A673 (cell line): ENCODE results near the gene PACS1. TPM values are rescaled to one million over a fixed set of nuclear protein-coding genes. Genes with fewer than 3 reads are reported as not detected.

Experiments
- BruUV-seq: library from RNA; stranded (reverse); fragments of 400-500 nt; replicated peaks from 2 replicates; lab custom pipeline; 2021; lab: Mats Ljungman, UMichigan
- CTCF ChIA-PET: fragments of 300-600 bp; sonication (Branson Sonifier 250); formaldehyde crosslinking; loops from one replicate; lab custom pipeline; 2022; ENCODE audit warnings: antibody characterized with exemption; lab: Charles Lee
- POLR2A ChIA-PET: fragments of 300-600 bp; sonication (Branson Sonifier 250); formaldehyde crosslinking; loops from one replicate; lab custom pipeline; 2022; ENCODE audit warnings: antibody characterized with exemption; ENCODE audit not compliant: low non-redundant PET; lab: Charles Lee
- DNase-seq: peaks from one replicate; pipeline ENCODE4 v3.0.0-alpha.2; 2015; ENCODE audit warnings: low spot score
- H3K27ac ChIP-seq: fragments of 200-600 bp; sonication (generic); 2 replicates; pipeline ENCODE4 v1.5.1; 2016; ENCODE audit warnings: mixed run types, low read depth, mild to moderate bottlenecking, mixed read lengths, antibody characterized with exemption, low read length; ENCODE audit not compliant: poor library complexity, severe bottlenecking
- H3K27me3 ChIP-seq: fragments of 200-600 bp; sonication (generic); replicated peaks from 2 replicates; pipeline ENCODE4 v1.6.1; 2017; ENCODE audit warnings: mixed run types, low read depth, mild to moderate bottlenecking, mixed read lengths, antibody characterized with exemption, low read length; ENCODE audit not compliant: insufficient read depth, poor library complexity
- H3K36me3 ChIP-seq: fragments of 200-600 bp; sonication (generic); 2 replicates; pipeline ENCODE4 v1.6.1; 2016; ENCODE audit warnings: mixed run types, mild to moderate bottlenecking, mixed read lengths, antibody characterized with exemption, low read length; ENCODE audit not compliant: insufficient read depth, poor library complexity, severe bottlenecking
- H3K4me1 ChIP-seq: fragments of 200-600 bp; sonication (generic); 2 replicates; pipeline ENCODE4 v1.6.1; 2017; ENCODE audit warnings: mixed run types, mild to moderate bottlenecking, mixed read lengths, antibody characterized with exemption, low read length; ENCODE audit not compliant: insufficient read depth, poor library complexity, severe bottlenecking
- H3K4me3 ChIP-seq: fragments of 200-600 bp; sonication (generic); 2 replicates; pipeline ENCODE4 v1.5.1; 2016; ENCODE audit warnings: low read depth, mixed run types, mild to moderate bottlenecking, mixed read lengths, low read length; ENCODE audit not compliant: poor library complexity, severe bottlenecking
- H3K9me3 ChIP-seq: fragments of 200-600 bp; sonication (generic); 2 replicates; pipeline ENCODE4 v1.6.1; 2016; ENCODE audit warnings: mixed run types, low read depth, mild to moderate bottlenecking, mixed read lengths, antibody characterized with exemption, low read length; ENCODE audit not compliant: poor library complexity, severe bottlenecking
- EZH2 ChIP-seq: fragments of 200-600 bp; sonication (generic); IDR thresholded peaks from 2 replicates; pipeline ENCODE4 v1.6.1; 2017; ENCODE audit warnings: borderline replicate concordance, low read depth, mild to moderate bottlenecking, mixed read lengths, antibody characterized with exemption, low read length; ENCODE audit not compliant: poor library complexity, severe bottlenecking
- intact Hi-C: fragments of 100-400 bp; cut with micrococcal nuclease; formaldehyde crosslinking; loops from one replicate; pipeline ENCODE4 v1.10.0; 2022; ENCODE audit not compliant: unreplicated experiment
- total RNA-seq: library from RNA; stranded (reverse); gene quantifications from 2 replicates; pipeline ENCODE4 v1.2.3, GENCODE V29; 2021
- TF ChIP-seq, protein P1 (sequence below): fragments of 300-800, 200-600 bp; sonication (generic); conservative IDR thresholded peaks from 2 replicates; pipeline ENCODE4 v1.5.1; 2017; ENCODE audit warnings: low read depth, mild to moderate bottlenecking, antibody characterized with exemption, low read length, moderate library complexity, mixed read lengths

Gene PACS1
- total RNA-seq, 1 experiment from 2014 or later: 75.7 TPM

DNA sequence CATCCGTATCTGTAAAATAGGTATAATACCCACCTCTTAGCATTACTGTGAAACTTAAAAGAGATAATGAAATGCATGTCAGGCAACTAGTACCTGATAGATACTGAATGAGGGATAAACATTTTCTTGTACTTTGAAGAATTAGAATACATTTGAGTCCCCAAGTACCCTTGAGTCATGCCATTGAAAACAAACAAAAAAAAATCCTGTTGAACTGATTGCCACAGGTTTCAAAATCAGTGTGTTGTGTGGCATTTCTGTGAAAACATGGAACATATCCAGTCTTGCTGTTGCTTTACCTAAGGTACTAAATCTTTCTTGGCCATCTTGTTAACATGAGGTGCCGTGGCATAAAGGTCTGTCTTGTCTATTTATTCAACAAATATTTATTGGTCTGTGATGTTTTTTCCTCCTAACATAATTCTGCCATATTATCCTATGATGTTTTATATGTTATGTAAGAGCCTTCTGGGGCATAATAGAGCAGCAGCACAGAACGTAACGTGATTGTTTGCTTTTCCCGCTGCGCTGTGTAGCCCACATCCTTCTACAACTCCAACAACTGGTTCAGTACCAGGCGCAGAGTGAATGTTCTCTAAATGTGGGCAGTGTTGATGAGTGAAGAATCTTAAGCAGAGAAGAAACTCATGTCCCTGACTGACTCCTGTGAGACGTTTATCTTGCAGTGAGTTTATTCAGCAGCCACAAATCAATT is 119.1 kb downstream of the PACS1 start:
- no peak for DNase-seq
- intact Hi-C loops: no loop called here
- CTCF ChIA-PET: no interaction called here
- Histone ChIP-seq H3K36me3 (no peaks in the 10 kb centered on the region), H3K4me1 (peaks cover 10% of the 10 kb centered on the region), H3K27ac (no peak overlapping the region), H3K27me3 (no peaks in the 10 kb centered on the region), H3K4me3 (no peak overlapping the region), H3K9me3 (no peaks in the 10 kb centered on the region)
- BruUV-seq: no TSS peak
- TF ChIP-seq, protein P1, sequence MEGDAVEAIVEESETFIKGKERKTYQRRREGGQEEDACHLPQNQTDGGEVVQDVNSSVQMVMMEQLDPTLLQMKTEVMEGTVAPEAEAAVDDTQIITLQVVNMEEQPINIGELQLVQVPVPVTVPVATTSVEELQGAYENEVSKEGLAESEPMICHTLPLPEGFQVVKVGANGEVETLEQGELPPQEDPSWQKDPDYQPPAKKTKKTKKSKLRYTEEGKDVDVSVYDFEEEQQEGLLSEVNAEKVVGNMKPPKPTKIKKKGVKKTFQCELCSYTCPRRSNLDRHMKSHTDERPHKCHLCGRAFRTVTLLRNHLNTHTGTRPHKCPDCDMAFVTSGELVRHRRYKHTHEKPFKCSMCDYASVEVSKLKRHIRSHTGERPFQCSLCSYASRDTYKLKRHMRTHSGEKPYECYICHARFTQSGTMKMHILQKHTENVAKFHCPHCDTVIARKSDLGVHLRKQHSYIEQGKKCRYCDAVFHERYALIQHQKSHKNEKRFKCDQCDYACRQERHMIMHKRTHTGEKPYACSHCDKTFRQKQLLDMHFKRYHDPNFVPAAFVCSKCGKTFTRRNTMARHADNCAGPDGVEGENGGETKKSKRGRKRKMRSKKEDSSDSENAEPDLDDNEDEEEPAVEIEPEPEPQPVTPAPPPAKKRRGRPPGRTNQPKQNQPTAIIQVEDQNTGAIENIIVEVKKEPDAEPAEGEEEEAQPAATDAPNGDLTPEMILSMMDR: no peak
- no peak for TF ChIP-seq EZH2
- POLR2A ChIA-PET: no interaction called here

DNA sequence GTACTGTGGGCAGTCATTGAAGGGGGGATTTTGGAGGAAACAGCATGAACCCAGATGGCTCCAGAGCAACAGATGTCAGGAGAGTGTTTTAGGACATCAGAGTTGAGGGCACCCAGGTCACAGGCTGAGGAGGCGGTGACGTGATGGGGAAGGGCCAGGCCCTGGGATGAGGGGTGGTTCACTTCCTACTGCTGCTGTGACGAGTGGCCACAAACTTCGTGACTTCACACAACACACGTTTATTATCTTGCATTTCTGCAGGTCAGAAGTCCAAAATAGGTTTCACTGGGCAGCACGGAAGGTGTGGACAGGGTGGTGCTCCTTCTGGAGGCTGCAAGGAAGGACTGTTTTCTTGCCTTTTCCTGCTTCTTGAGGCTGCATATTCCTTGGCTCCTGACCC is 120.7 kb downstream of the PACS1 start:
- TF ChIP-seq EZH2: no peak
- TF ChIP-seq, protein P1: no peak
- no peak overlapping the region for H3K27ac ChIP-seq
- intact Hi-C loops: no loop called here
- H3K36me3 ChIP-seq: no peaks in the 10 kb centered on the region
- no TSS peak for BruUV-seq
- no peak for DNase-seq
- ChIA-PET POLR2A (no interaction called here), CTCF (no interaction called here)
- no peaks in the 10 kb centered on the region for H3K9me3 ChIP-seq
- H3K27me3 ChIP-seq: no peaks in the 10 kb centered on the region
- no peaks in the 10 kb centered on the region for H3K4me1 ChIP-seq
- no peak overlapping the region for H3K4me3 ChIP-seq

DNA sequence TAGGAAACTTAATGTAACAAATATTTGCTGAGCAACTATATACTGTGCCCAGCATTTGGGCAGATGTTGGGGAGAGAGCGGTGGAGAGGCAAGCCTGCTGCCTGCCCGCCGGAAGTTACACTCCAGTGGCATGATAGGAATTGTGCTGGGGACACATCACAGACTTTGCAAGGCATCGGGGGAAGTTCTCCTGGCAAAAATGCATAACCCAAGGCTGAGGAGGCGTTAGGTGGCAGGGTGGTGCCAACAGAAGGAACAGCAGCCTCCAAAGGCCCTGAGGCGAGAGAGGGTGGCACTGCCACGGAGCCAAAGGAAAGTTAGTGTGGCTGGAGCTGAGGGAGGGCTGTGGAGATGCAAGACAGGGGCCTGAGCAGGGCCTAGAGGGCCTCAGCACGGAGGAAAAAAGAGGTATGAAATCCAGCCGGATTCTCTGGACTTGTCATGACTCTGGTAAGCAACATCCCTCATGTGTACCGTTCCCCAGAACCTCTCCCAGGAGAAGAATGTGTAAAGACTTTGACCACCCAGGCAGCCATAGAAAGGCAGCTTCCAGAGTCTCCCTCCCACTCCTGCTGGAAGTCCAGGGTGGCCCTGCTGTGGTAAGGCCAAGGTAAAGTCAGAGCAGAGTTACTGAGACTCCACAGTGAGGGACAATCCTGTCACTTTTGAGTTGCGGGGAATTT is 122.2 kb downstream of the PACS1 start:
- no peak for DNase-seq
- TF ChIP-seq, protein P1: no peak
- no peak for TF ChIP-seq EZH2
- Histone ChIP-seq H3K27me3 (no peaks in the 10 kb centered on the region), H3K27ac (no peak overlapping the region), H3K4me3 (no peak overlapping the region), H3K36me3 (no peaks in the 10 kb centered on the region), H3K4me1 (no peaks in the 10 kb centered on the region), H3K9me3 (no peaks in the 10 kb centered on the region)
- ChIA-PET POLR2A (no interaction called here), CTCF (no interaction called here)
- intact Hi-C loops: no loop called here
- no TSS peak for BruUV-seq
